HepG2 (cell line): Measurements from ENCODE around the gene ADM. TPM values are rescaled to one million over a fixed set of nuclear protein-coding genes. Genes with fewer than 3 reads are reported as not detected.

ENCODE experiments used
- BCLAF1 ChIP-seq: fragments of 450-650 bp; IDR thresholded peaks from 2 replicates; pipeline ENCODE4 v1.6.1; 2017; ENCODE audit warnings: mild to moderate bottlenecking
- FOXK1 ChIP-seq: sonication (generic); formaldehyde crosslinking; IDR thresholded peaks from 2 replicates; pipeline ENCODE4 v1.4.0; 2020; ENCODE audit warnings: low read depth, missing genetic modification reagents, borderline replicate concordance
- FOXO1 ChIP-seq: sonication (generic); formaldehyde crosslinking; IDR thresholded peaks from 2 replicates; pipeline ENCODE4 v1.4.0; 2020; ENCODE audit warnings: missing genetic modification reagents
- GATAD1 ChIP-seq: IDR thresholded peaks from 2 replicates; pipeline ENCODE4 v1.6.1; 2016; ENCODE audit warnings: missing genetic modification reagents, missing compliant biosample characterization
- MLX ChIP-seq: IDR thresholded peaks from 2 replicates; pipeline ENCODE4 v1.6.1; 2016
- TEAD2 ChIP-seq: sonication (generic); formaldehyde crosslinking; IDR thresholded peaks from 2 replicates; pipeline ENCODE4 v1.9.0; 2021; ENCODE audit warnings: missing genetic modification reagents
- THAP7 ChIP-seq: sonication (generic); formaldehyde crosslinking; IDR thresholded peaks from 2 replicates; pipeline ENCODE4 v1.8.1; 2023; ENCODE audit warnings: mild to moderate bottlenecking, missing genetic modification reagents
- YEATS4 ChIP-seq: sonication (generic); formaldehyde crosslinking; IDR thresholded peaks from 2 replicates; pipeline ENCODE4 v1.4.0; 2020; ENCODE audit warnings: missing genetic modification reagents, borderline replicate concordance
- ZBTB40 ChIP-seq, 2 experiments: fragments of 450-650 bp in 1 of 2; sonication (generic) in 1 of 2; formaldehyde crosslinking in 1 of 2; IDR thresholded peaks; 2 replicates each; pipeline versions ENCODE4 v1.6.1 to v1.8.0; 2016 to 2022; ENCODE audit warnings: antibody characterized with exemption in 1 of 2, mild to moderate bottlenecking in 1 of 2, missing genetic modification reagents in 1 of 2
- ZNF230 ChIP-seq: sonication (generic); formaldehyde crosslinking; IDR thresholded peaks from 2 replicates; pipeline ENCODE4 v1.4.0; 2020; ENCODE audit warnings: mild to moderate bottlenecking, missing genetic modification reagents
- ZNF264 ChIP-seq: sonication (generic); formaldehyde crosslinking; IDR thresholded peaks from 2 replicates; pipeline ENCODE4 v1.4.0; 2020; ENCODE audit warnings: missing genetic modification reagents
- ZNF672 ChIP-seq: sonication (generic); formaldehyde crosslinking; IDR thresholded peaks from 2 replicates; pipeline ENCODE4 v1.8.1; 2022; ENCODE audit warnings: missing genetic modification reagents
- ZNF790 ChIP-seq: sonication (generic); formaldehyde crosslinking; IDR thresholded peaks from 2 replicates; pipeline ENCODE4 v1.8.0; 2022; ENCODE audit warnings: missing genetic modification reagents, mild to moderate bottlenecking, borderline replicate concordance
- ZNF816 ChIP-seq: sonication (generic); formaldehyde crosslinking; IDR thresholded peaks from 2 replicates; pipeline ENCODE4 v1.8.0; 2022; ENCODE audit warnings: missing genetic modification reagents, mild to moderate bottlenecking, borderline replicate concordance
- ZSCAN22 ChIP-seq: sonication (generic); formaldehyde crosslinking; IDR thresholded peaks from 2 replicates; pipeline ENCODE4 v1.4.0; 2020; ENCODE audit warnings: mild to moderate bottlenecking, missing genetic modification reagents
- polyA plus RNA-seq, 8 experiments: library from polyadenylated mRNA; depleted of rRNA in 3 of 8; stranded (reverse) in 7 of 8; unstranded in 1 of 8; fragments of >200 nt; fragmentation: Illumina TruSeq in 4 of 8; extraction: Trizol in 4 of 8; gene quantifications; 2 replicates each; pipeline versions ENCODE4 v1.2.1 to v1.2.3, GENCODE V29; 2011 to 2016; ENCODE audit warnings: low read depth in 4 of 8, missing spikeins in 1 of 8, mixed read lengths in 1 of 8; ENCODE audit not compliant: insufficient read depth in 1 of 8
- total RNA-seq, 5 experiments: library from RNA; depleted of rRNA; stranded (reverse); fragments of >200 nt; fragmentation: Illumina TruSeq; extraction: Trizol; gene quantifications; 2 replicates each; pipeline ENCODE4 v1.2.3, GENCODE V29; 2016; ENCODE audit warnings: low read depth in 1 of 5

The ADM gene
- total and polyA plus RNA-seq, 2 of the 13 experiments (the other 11 are each of a cell fraction or from before 2014, with no cell fraction given), result 10.7 to 26.1 TPM

- TF ChIP-seq BCLAF1, result no peak
- TF ChIP-seq MLX (CRISPR knock-in tag), result no peak
- TF ChIP-seq GATAD1 (CRISPR knock-in tag), result no peak
- no peak for TF ChIP-seq ZNF264 (CRISPR knock-in tag)
- no peak for TF ChIP-seq ZNF790 (CRISPR knock-in tag)
- no peak for TF ChIP-seq ZSCAN22 (CRISPR knock-in tag)
- peak; percentile 81; the same call in 1 of the 2 replicates for TF ChIP-seq FOXK1
- TF ChIP-seq ZBTB40 (IDR thresholded peaks at IDR 0.05), result no peak
- no peak for TF ChIP-seq ZBTB40 (CRISPR knock-in tag; IDR thresholded peaks at IDR 0.05)
- TF ChIP-seq FOXO1 (CRISPR knock-in tag), result peak; percentile 81
- TF ChIP-seq ZNF672 (CRISPR knock-in tag), result no peak
- 0 out of 2 replicates have a peak, but pooled peaks have one; percentile 25 for TF ChIP-seq YEATS4
- no peak for TF ChIP-seq THAP7 (CRISPR knock-in tag)
- no peak for TF ChIP-seq ZNF816
- no peak for TF ChIP-seq ZNF230
- TF ChIP-seq TEAD2 (CRISPR knock-in tag), result no peak
Measured at GRCh38 chr11:10351765-10352641, 47.1 kb downstream of the ADM start (continued).
